PC-3 (cell line): ENCODE data around the gene CEPT1. TPM values are rescaled to one million over a fixed set of nuclear protein-coding genes. Genes with fewer than 3 reads are reported as not detected.
A peak's percentile ranks its signal among the peaks of the same experiment; 100 is the strongest.

ENCODE experiments used
- ATAC-seq: fragments of 200-7000 bp; cut with Tn5 transposase; 2 replicates; pipeline ENCODE4 v1.9.1; 2020; ENCODE audit warnings: mild to moderate bottlenecking, moderate library complexity
- BruUV-seq: library from RNA; stranded (reverse); fragments of 400-500 nt; replicated peaks from 2 replicates; lab custom pipeline; 2021; lab: Mats Ljungman, UMichigan
- CTCF ChIA-PET: fragments of 300-600 bp; sonication (Branson Sonifier 250); formaldehyde crosslinking; loops from one replicate; lab custom pipeline; 2022; ENCODE audit warnings: antibody characterized with exemption; lab: Charles Lee
- POLR2A ChIA-PET: fragments of 300-600 bp; sonication (Branson Sonifier 250); formaldehyde crosslinking; loops from one replicate; lab custom pipeline; 2022; ENCODE audit warnings: antibody characterized with exemption; ENCODE audit not compliant: unreplicated experiment; lab: Charles Lee
- DNase-seq: peaks from one replicate; pipeline ENCODE4 v3.0.0-alpha.2; 2015
- H2AFZ ChIP-seq: fragments of 300-600 bp; sonication (generic); 2 replicates; pipeline ENCODE4 v1.6.0; 2016; ENCODE audit warnings: antibody characterized with exemption, low read length
- H3F3A ChIP-seq: fragments of 300-600 bp; sonication (generic); one replicate; pipeline ENCODE4 v1.6.0; 2017; ENCODE audit warnings: antibody characterized with exemption, low read length, control low read depth, mild to moderate bottlenecking; ENCODE audit not compliant: unreplicated experiment
- H3K27ac ChIP-seq: fragments of 300-600 bp; sonication (generic); 2 replicates; pipeline ENCODE4 v1.5.1; 2016; ENCODE audit warnings: mild to moderate bottlenecking, low read length
- H3K27me3 ChIP-seq: fragments of 300-600 bp; sonication (generic); 2 replicates; pipeline ENCODE4 v1.6.1; 2016; ENCODE audit warnings: low read length, mixed read lengths
- H3K36me3 ChIP-seq: fragments of 300-600 bp; sonication (generic); 2 replicates; pipeline ENCODE4 v1.6.1; 2016; ENCODE audit warnings: low read depth, mixed run types, low read length, mixed read lengths
- H3K4me1 ChIP-seq: fragments of 300-600 bp; sonication (generic); 2 replicates; pipeline ENCODE4 v1.5.1; 2016; ENCODE audit warnings: low read length; ENCODE audit not compliant: insufficient read depth
- H3K4me2 ChIP-seq: fragments of 300-600 bp; sonication (generic); 2 replicates; pipeline ENCODE4 v1.6.0; 2016; ENCODE audit warnings: low read length
- H3K4me3 ChIP-seq: fragments of 300-600 bp; sonication (generic); 2 replicates; pipeline ENCODE4 v1.5.1; 2016; ENCODE audit warnings: mild to moderate bottlenecking, low read length, mixed read lengths
- H3K79me2 ChIP-seq: fragments of 300-600 bp; sonication (generic); 2 replicates; pipeline ENCODE4 v1.6.1; 2017; ENCODE audit warnings: low read length, mixed read lengths
- H3K9ac ChIP-seq: fragments of 300-600 bp; sonication (generic); 2 replicates; pipeline ENCODE4 v1.6.0; 2016; ENCODE audit warnings: mild to moderate bottlenecking, low read length
- H3K9me2 ChIP-seq: fragments of 300-600 bp; sonication (generic); replicated peaks from 2 replicates; pipeline ENCODE4 v1.6.1; 2016; ENCODE audit warnings: mixed run types, low read length, mixed read lengths
- H3K9me3 ChIP-seq: fragments of 300-600 bp; sonication (generic); 2 replicates; pipeline ENCODE4 v1.6.1; 2016; ENCODE audit warnings: low read length, mixed read lengths
- H4K20me1 ChIP-seq: fragments of 300-600 bp; sonication (generic); 2 replicates; pipeline ENCODE4 v1.6.1; 2016; ENCODE audit warnings: low read length, mixed read lengths
- CTCF ChIP-seq: fragments of 300-600 bp; sonication (generic); conservative IDR thresholded peaks from 2 replicates; pipeline ENCODE4 v1.5.1; 2017; ENCODE audit warnings: antibody characterized with exemption, low read depth, mild to moderate bottlenecking, low read length
- EZH2 ChIP-seq: fragments of 300-600 bp; sonication (generic); IDR thresholded peaks from one replicate; pipeline ENCODE4 v1.6.1; 2017; ENCODE audit warnings: antibody characterized with exemption, mild to moderate bottlenecking, low read length; ENCODE audit not compliant: unreplicated experiment
- EZH2phosphoT487 ChIP-seq: fragments of 300-600 bp; sonication (generic); IDR thresholded peaks from 2 replicates; pipeline ENCODE4 v1.6.1; 2018; ENCODE audit warnings: mild to moderate bottlenecking, antibody characterized with exemption, low read length, borderline replicate concordance
- intact Hi-C: fragments of 100-400 bp; cut with micrococcal nuclease; formaldehyde crosslinking; loops from 2 replicates; pipeline ENCODE4 v1.9.0; 2023
- total RNA-seq: library from RNA; depleted of rRNA; stranded (reverse); fragments of >200 nt; gene quantifications from 2 replicates; pipeline ENCODE4 v1.2.3, GENCODE V29; 2014

Gene CEPT1
- total RNA-seq, 1 experiment from 2014 or later, result 20.6 TPM

GRCh38 chr1:111197598-111198284, 57.7 kb downstream of the CEPT1 start:
- peaks cover 11% of the 10 kb centered on the region for H3K4me1 ChIP-seq
- peak; percentile 38 for DNase-seq
- TF ChIP-seq EZH2 (no peak), CTCF (peak; percentile 60)
- peak; percentile 55 for ATAC-seq
- H3K9ac ChIP-seq, result no peak overlapping the region
- H3K27me3 ChIP-seq, result no peaks in the 10 kb centered on the region
- no peaks in the 10 kb centered on the region for H3K9me2 ChIP-seq
- H3K27ac ChIP-seq, result no peak overlapping the region
- no peaks in the 10 kb centered on the region for H3K9me3 ChIP-seq
- H3K79me2 ChIP-seq, result no peaks in the 10 kb centered on the region
- ChIA-PET CTCF (no interaction called here), POLR2A (no interaction called here)
- no peak overlapping the region for H2AFZ ChIP-seq
- no peak overlapping the region for H3K4me3 ChIP-seq
- intact Hi-C loops, result no loop called here
- H4K20me1 ChIP-seq, result no peaks in the 10 kb centered on the region
- no peaks in the 10 kb centered on the region for H3K36me3 ChIP-seq
- no peak overlapping the region for H3K4me2 ChIP-seq
- BruUV-seq, result no TSS peak
- H3F3A ChIP-seq, result no peaks in the 10 kb centered on the region

GRCh38 chr1:111198836-111199235, 58.8 kb downstream of the CEPT1 start:
- H3K9me3 ChIP-seq, result no peaks in the 10 kb centered on the region
- DNase-seq (no peak), ATAC-seq (no peak)
- POLR2A ChIA-PET, result no interaction called here
- no peaks in the 10 kb centered on the region for H3K9me2 ChIP-seq
- no peaks in the 10 kb centered on the region for H3K27me3 ChIP-seq
- H3K36me3 ChIP-seq, result no peaks in the 10 kb centered on the region
- CTCF ChIA-PET, result no interaction called here
- no peak for TF ChIP-seq CTCF
- intact Hi-C loops, result no loop called here
- no peak overlapping the region for H3K4me2 ChIP-seq
- no peaks in the 10 kb centered on the region for H4K20me1 ChIP-seq
- no peak overlapping the region for H3K9ac ChIP-seq
- no peak overlapping the region for H3K4me3 ChIP-seq
- BruUV-seq, result no TSS peak
- H3F3A ChIP-seq, result no peaks in the 10 kb centered on the region
- peaks cover 20% of the 10 kb centered on the region for H3K4me1 ChIP-seq
- H2AFZ ChIP-seq, result no peak overlapping the region
- no peaks in the 10 kb centered on the region for H3K79me2 ChIP-seq
- no peak overlapping the region for H3K27ac ChIP-seq

GRCh38 chr1:111199329-111199728, 59.3 kb downstream of the CEPT1 start:
- Histone ChIP-seq H3K4me1 (peaks cover 24% of the 10 kb centered on the region), H3K9me2 (no peaks in the 10 kb centered on the region), H3K4me3 (no peak overlapping the region), H3K27me3 (no peaks in the 10 kb centered on the region), H3K36me3 (no peaks in the 10 kb centered on the region), H3K9ac (no peak overlapping the region), H3K79me2 (no peaks in the 10 kb centered on the region), H3K4me2 (no peak overlapping the region), H3F3A (no peaks in the 10 kb centered on the region), H4K20me1 (no peaks in the 10 kb centered on the region), H2AFZ (no peak overlapping the region), H3K9me3 (no peaks in the 10 kb centered on the region), H3K27ac (no peak overlapping the region)
- TF ChIP-seq EZH2phosphoT487 (no peak), CTCF (no peak), EZH2 (no peak)
- ChIA-PET CTCF (no interaction called here), POLR2A (no interaction called here)
- intact Hi-C loops, result no loop called here
- ATAC-seq (no peak), DNase-seq (no peak)
- BruUV-seq, result no TSS peak
